Skin epidermis (tissue), 12 donors: ENCODE results near the gene GLCE.

Experiments
- H3K27ac ChIP-seq, 21 experiments: fragments of 200-600 bp; sonication (generic) in 11 of 21; one replicate each; pipeline ENCODE4 v1.5.0; 2020; ENCODE audit warnings: mild to moderate bottlenecking in 3 of 21, inconsistent platforms in 2 of 21, moderate library complexity in 2 of 21
- H3K4me3 ChIP-seq, 7 experiments: fragments of 200-600 bp; sonication (generic) in 2 of 7; one replicate each; pipeline ENCODE4 v1.5.0; 2020; ENCODE audit warnings: inconsistent platforms in 2 of 7, mild to moderate bottlenecking in 2 of 7, moderate library complexity in 1 of 7

GLCE gene

DNA sequence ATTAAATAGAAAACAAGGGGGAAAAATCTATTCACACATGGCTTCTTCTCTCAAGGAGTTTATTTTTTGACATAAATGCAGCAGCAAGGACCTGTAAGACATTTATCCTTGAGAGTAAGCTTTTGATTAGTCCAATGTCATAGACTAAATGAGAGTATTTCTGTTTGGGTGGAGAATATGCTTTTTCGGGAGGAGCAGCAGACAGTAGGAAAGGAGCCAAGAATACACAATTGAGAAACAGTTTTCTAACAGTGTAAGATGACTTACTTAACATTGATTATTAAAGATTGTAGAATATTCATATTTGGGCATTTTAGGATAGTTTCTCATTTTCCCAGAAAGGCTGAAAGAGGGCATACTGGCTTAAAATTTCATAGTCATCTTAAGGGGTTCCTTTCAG is 72.3 kb downstream of the GLCE start:
- H3K27ac ChIP-seq = no peak overlapping the region
- H3K4me3 ChIP-seq = no peak overlapping the region

- Histone ChIP-seq H3K27ac (no peak overlapping the region), H3K4me3 (no peak overlapping the region)
These were observed 74.2 kb downstream of the GLCE start for GRCh38 chr15:69234676-69235075.

DNA sequence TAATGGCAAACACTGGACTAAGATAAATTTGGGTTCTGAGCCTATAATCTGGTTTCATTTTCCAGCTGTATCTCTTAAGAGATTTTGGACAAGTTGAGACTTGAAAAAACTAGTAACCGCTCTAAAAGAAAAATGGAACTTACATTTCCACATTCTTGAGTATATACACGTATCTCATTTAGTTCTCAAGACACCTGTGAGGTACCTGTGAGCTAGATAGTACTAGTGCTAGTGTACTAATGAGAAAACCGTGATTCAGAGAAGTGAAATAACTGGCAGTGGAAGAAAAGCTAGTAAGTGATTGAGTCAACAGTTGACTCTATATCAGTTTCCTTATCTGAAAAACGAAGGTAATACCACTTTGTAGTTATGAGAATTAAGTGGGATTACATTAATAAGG is 76.1 kb downstream of the GLCE start:
- Histone ChIP-seq H3K4me3 (no peak overlapping the region), H3K27ac (no peak overlapping the region)

DNA sequence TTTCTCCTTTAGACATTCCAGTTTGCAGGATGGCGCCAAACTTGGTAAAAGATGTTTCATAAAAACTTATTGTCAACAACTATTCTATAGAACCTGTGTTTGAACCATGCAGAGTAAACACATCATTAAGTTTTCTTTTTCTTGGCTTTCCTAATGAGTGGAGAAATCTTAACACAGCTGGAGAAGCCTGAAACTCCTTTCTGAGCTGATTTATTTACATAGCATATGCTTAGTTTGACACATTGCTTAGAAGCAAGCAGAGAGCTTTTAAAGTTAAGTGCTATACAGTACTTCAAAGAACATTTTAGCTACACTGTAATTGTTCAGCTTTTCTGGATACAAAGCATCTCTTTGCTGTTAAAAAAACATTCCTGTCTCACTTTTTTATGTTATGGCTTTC is 77.3 kb downstream of the GLCE start:
- Histone ChIP-seq H3K27ac (no peak overlapping the region), H3K4me3 (no peak overlapping the region)

GRCh38 chr15:69244798-69245197 is 84.4 kb downstream of the GLCE start:
- Histone ChIP-seq H3K27ac (no peak overlapping the region), H3K4me3 (no peak overlapping the region)

DNA sequence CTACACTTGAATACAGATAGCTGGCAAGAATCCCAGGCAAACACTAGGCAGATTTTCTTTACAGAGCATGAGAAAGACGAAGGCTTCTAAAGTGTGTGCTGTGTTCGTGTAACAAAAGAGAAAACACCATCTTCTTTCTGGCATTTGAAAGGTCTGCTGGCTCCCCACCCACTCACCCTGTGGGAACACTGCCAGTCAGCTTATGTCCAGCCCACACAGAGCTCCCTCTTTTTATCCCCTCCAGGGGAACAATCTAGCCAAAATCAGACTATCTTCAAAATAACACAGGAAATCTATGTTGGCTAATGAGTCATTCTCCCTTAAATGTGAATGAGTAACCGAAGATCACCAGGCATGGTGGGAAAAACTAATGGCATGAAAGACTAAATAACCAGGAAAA is 92.7 kb downstream of the GLCE start:
- no peak overlapping the region for H3K4me3 ChIP-seq
- H3K27ac ChIP-seq = peak overlapping the region in 2 of 21 experiments; percentile 11 to 14

GRCh38 chr15:69265347-69265955 is 105.0 kb downstream of the GLCE start:
- Histone ChIP-seq H3K4me3 (no peak overlapping the region), H3K27ac (no peak overlapping the region)

- Histone ChIP-seq H3K4me3 (no peak overlapping the region), H3K27ac (no peak overlapping the region)
These were observed 110.8 kb downstream of the GLCE start for GRCh38 chr15:69271217-69271616.

GRCh38 chr15:69272139-69272538 is 111.7 kb downstream of the GLCE start:
- Histone ChIP-seq H3K27ac (no peak overlapping the region), H3K4me3 (no peak overlapping the region)

GRCh38 chr15:69272891-69273290 is 112.5 kb downstream of the GLCE start:
- no peak overlapping the region for H3K4me3 ChIP-seq
- no peak overlapping the region for H3K27ac ChIP-seq

DNA sequence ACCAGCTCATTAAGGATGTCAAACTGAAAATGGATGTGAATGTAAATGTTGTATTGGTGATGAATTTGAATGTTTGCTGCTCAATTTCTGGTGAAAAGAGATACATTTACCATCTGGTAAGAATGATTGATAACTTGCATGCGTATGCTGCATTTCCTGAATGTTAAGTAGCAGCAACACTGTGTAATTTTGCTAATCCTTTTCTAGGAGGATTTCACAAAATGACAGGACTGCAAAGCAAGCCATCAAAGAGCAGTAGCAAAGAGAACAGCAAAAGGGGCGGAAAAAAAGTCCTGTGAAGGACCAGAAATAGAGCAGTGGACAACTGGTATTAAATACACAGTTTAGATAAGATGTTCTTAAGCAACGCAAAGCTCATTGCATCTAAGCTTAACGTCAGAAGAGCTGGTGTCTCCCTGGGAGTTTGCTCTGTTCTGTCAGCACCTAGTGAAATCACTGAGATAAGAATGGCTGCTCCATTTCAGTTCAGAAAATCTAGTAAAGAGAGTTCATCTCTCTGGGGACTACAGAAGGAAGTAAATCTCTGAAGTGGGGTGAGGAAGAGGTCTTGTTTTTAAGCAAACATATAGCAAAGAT is 114.7 kb downstream of the GLCE start:
- Histone ChIP-seq H3K27ac (no peak overlapping the region), H3K4me3 (no peak overlapping the region)

- no peak overlapping the region for H3K4me3 ChIP-seq
- H3K27ac ChIP-seq = no peak overlapping the region
These were observed 115.6 kb downstream of the GLCE start for GRCh38 chr15:69275933-69276560.

GRCh38 chr15:69277316-69277715 is 116.9 kb downstream of the GLCE start:
- Histone ChIP-seq H3K4me3 (no peak overlapping the region), H3K27ac (no peak overlapping the region)

DNA sequence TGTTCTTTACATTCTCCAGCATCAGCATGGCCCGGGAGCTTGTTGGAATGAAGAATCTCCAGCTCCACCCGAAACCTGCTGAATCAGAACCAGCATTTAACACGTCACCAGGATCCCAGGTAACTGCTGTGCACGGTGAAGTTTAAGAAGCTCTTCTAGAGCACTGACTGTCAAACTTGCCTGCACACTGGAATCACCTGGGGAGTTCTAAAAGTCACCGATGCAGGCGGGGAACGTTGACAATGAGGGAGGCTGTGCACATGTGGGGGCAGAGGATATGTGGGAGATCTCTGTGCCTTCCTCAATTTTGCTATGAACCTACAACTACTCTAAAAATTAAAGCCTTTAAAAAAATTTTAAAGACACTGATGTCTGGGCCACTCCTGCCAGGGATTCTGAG is 119.2 kb downstream of the GLCE start:
- no peak overlapping the region for H3K27ac ChIP-seq
- no peak overlapping the region for H3K4me3 ChIP-seq

DNA sequence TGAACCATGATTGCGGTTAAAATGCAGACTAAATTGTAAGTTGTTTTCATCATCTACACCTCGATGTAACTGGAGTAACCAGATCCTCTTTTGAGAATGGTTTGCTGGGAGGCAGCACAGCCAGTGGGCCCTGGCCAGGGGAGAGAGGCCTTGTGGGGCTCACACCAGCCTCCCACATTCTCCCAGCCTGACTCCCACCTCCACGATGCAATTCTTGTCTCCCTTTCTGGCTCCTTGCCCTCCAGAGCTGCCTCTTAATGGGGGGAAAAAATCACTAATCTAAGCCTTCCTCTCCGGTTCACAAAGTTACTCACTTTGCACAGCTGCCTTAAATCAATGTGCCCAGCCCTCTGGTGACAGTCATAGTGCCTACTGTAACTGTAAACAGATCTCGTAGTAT is 120.3 kb downstream of the GLCE start:
- Histone ChIP-seq H3K27ac (no peak overlapping the region), H3K4me3 (no peak overlapping the region)

DNA sequence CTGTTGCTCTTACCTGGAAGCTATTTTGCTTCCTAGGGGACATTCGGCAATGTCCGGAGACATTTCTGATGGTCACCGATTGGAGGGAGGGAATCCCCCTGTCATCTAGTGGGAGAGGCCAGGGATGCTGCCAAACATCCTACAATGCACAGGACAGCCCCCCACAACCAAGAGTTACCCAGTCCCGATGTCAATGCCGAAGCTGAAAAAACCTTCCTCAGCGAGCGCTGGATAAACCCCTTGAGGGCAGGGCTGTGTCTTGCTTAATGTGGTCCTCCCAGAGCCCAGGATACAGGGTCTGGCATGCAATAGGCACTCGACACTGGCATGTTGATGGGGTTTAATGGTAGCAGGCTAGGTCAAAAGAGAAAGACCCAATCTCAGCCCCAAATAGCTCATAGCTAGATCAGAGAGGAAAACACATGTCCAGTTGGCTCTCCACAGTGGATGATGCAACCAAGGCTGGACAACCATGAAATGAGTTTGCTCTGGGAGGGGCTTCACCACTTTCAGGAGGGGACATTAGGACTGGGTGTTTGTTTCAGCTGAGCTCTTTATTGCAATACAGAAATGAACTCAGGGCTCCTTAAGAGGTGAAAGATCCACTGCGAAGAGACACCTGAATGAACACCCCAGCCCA is 121.8 kb downstream of the GLCE start:
- H3K27ac ChIP-seq = no peak overlapping the region

GRCh38 chr15:69285834-69286233 is 125.4 kb downstream of the GLCE start:
- Histone ChIP-seq H3K27ac (no peak overlapping the region), H3K4me3 (no peak overlapping the region)

More for the DNA sequence above, 121.8 kb downstream of the GLCE start:
- H3K4me3 ChIP-seq = no peak overlapping the region

GRCh38 chr15:69288011-69288410 is 127.6 kb downstream of the GLCE start:
- Histone ChIP-seq H3K27ac (no peak overlapping the region), H3K4me3 (no peak overlapping the region)

GRCh38 chr15:69288531-69289341 is 128.3 kb downstream of the GLCE start:
- Histone ChIP-seq H3K27ac (peak overlapping the region in 1 of 21 experiments; percentile 47), H3K4me3 (no peak overlapping the region)
